SK-N-SH treated with all-trans-retinoic acid at 6 μM for 48 hours (cell line): ENCODE data around the gene TMPRSS6.

Experiments used
- ATAC-seq: fragments of 200-7000 bp; cut with Tn5 transposase; 3 replicates; pipeline ENCODE4 v1.9.1; 2020; ENCODE audit warnings: mild to moderate bottlenecking, moderate library complexity
- ARNTL ChIP-seq: fragments of 450-650 bp; formaldehyde crosslinking; IDR thresholded peaks from 2 replicates; pipeline ENCODE4 v1.5.0; 2020; ENCODE audit warnings: low read depth, mild to moderate bottlenecking, moderate library complexity, borderline replicate concordance
- BACH2 ChIP-seq: fragments of 250-450 bp; sonication (Bioruptor Pico); IDR thresholded peaks from 2 replicates; pipeline ENCODE4 v1.9.0; 2021; ENCODE audit warnings: mild to moderate bottlenecking, borderline replicate concordance
- CREB5 ChIP-seq: fragments of 250-450 bp; sonication (Bioruptor Pico); IDR thresholded peaks from 2 replicates; pipeline ENCODE4 v1.5.1; 2020; ENCODE audit warnings: low read depth, mild to moderate bottlenecking, moderate library complexity
- CSDC2 ChIP-seq: fragments of 250-450 bp; sonication (Bioruptor Pico); IDR thresholded peaks from 2 replicates; pipeline ENCODE4 v1.5.0; 2020; ENCODE audit warnings: mild to moderate bottlenecking, moderate library complexity
- CSRNP3 ChIP-seq: fragments of 250-450 bp; sonication (Bioruptor Pico); IDR thresholded peaks from 2 replicates; pipeline ENCODE4 v1.5.1; 2021; ENCODE audit warnings: mild to moderate bottlenecking, moderate library complexity
- ESRRG ChIP-seq: fragments of 250-450 bp; sonication (Bioruptor Pico); IDR thresholded peaks from 2 replicates; pipeline ENCODE4 v1.6.1; 2021; ENCODE audit warnings: mild to moderate bottlenecking
- GLIS3 ChIP-seq: fragments of 250-450 bp; sonication (Bioruptor Pico); IDR thresholded peaks from 2 replicates; pipeline ENCODE4 v1.5.0; 2020; ENCODE audit warnings: mild to moderate bottlenecking, moderate library complexity
- ISL1 ChIP-seq: fragments of 250-450 bp; sonication (Bioruptor Pico); IDR thresholded peaks from 2 replicates; pipeline ENCODE4 v2.1.2; 2022; ENCODE audit warnings: mild to moderate bottlenecking, moderate library complexity
- OSR1 ChIP-seq: fragments of 250-450 bp; sonication (Bioruptor Pico); IDR thresholded peaks from 2 replicates; pipeline ENCODE4 v1.8.0; 2022; ENCODE audit warnings: moderate library complexity, mild to moderate bottlenecking, inconsistent platforms
- POU6F1 ChIP-seq: fragments of 250-450 bp; sonication (Bioruptor Pico); IDR thresholded peaks from 2 replicates; pipeline ENCODE4 v1.8.0; 2021; ENCODE audit warnings: low read depth, mild to moderate bottlenecking, moderate library complexity, borderline replicate concordance
- PPARA ChIP-seq: fragments of 250-450 bp; sonication (Bioruptor Pico); IDR thresholded peaks from 2 replicates; pipeline ENCODE4 v1.5.0; 2020; ENCODE audit warnings: mild to moderate bottlenecking, borderline replicate concordance
- RARB ChIP-seq: fragments of 250-450 bp; sonication (Bioruptor Pico); IDR thresholded peaks from 2 replicates; pipeline ENCODE4 v1.8.0; 2021; ENCODE audit warnings: mild to moderate bottlenecking, moderate library complexity
- SNAI2 ChIP-seq: fragments of 250-450 bp; sonication (Bioruptor Pico); IDR thresholded peaks from 2 replicates; pipeline ENCODE4 v1.5.0; 2020; ENCODE audit warnings: mild to moderate bottlenecking, moderate library complexity
- TCF4 ChIP-seq: fragments of 250-450 bp; sonication (Bioruptor Pico); IDR thresholded peaks from 2 replicates; pipeline ENCODE4 v1.8.0; 2021; ENCODE audit warnings: mild to moderate bottlenecking, moderate library complexity, borderline replicate concordance
- TOX ChIP-seq: fragments of 250-450 bp; sonication (Bioruptor Pico); IDR thresholded peaks from 2 replicates; pipeline ENCODE4 v1.8.0; 2021; ENCODE audit warnings: mild to moderate bottlenecking, moderate library complexity, borderline replicate concordance
- ZC3H10 ChIP-seq: fragments of 250-450 bp; sonication (Bioruptor Pico); IDR thresholded peaks from 2 replicates; pipeline ENCODE4 v1.5.1; 2021; ENCODE audit warnings: mild to moderate bottlenecking, moderate library complexity
- ZFP3 ChIP-seq: fragments of 250-450 bp; sonication (Bioruptor Pico); IDR thresholded peaks from 2 replicates; pipeline ENCODE4 v1.5.0; 2020; ENCODE audit warnings: mild to moderate bottlenecking, moderate library complexity
- ZFP30 ChIP-seq: fragments of 450-650 bp; formaldehyde crosslinking; IDR thresholded peaks from 2 replicates; pipeline ENCODE4 v1.5.0; 2022; ENCODE audit warnings: mild to moderate bottlenecking, moderate library complexity
- ZNF565 ChIP-seq: fragments of 450-650 bp; formaldehyde crosslinking; conservative IDR thresholded peaks from 2 replicates; pipeline ENCODE4 v1.5.0; 2020; ENCODE audit warnings: low read depth, mild to moderate bottlenecking, moderate library complexity
- ZNF70 ChIP-seq: fragments of 450-650 bp; formaldehyde crosslinking; IDR thresholded peaks from 2 replicates; pipeline ENCODE4 v1.5.0; 2020; ENCODE audit warnings: mild to moderate bottlenecking, moderate library complexity
- ZNF8 ChIP-seq: fragments of 450-650 bp; formaldehyde crosslinking; IDR thresholded peaks from 2 replicates; pipeline ENCODE4 v1.5.0; 2020; ENCODE audit warnings: mild to moderate bottlenecking, moderate library complexity

The TMPRSS6 gene

GRCh38 chr22:37126383-37126782 lies 16.9 kb upstream of the TMPRSS6 start:
- TF ChIP-seq PPARA: no peak
- no peak; the same call in 2 of the 3 replicates for ATAC-seq

- no peak for TF ChIP-seq ZC3H10 (CRISPR knock-in tag)
- ATAC-seq: no peak
These were observed 14.1 kb upstream of the TMPRSS6 start for GRCh38 chr22:37123649-37124048.

GRCh38 chr22:37122598-37123180 lies 13.2 kb upstream of the TMPRSS6 start:
- TF ChIP-seq RARB (CRISPR knock-in tag) (no peak), SNAI2 (CRISPR knock-in tag) (no peak), GLIS3 (CRISPR knock-in tag) (no peak), CSRNP3 (CRISPR knock-in tag) (no peak), ISL1 (no peak), ZNF565 (CRISPR knock-in tag) (no peak), OSR1 (CRISPR knock-in tag) (no peak), POU6F1 (CRISPR knock-in tag) (no peak), BACH2 (no peak), TCF4 (no peak), ARNTL (CRISPR knock-in tag) (no peak), CSDC2 (no peak), ZC3H10 (CRISPR knock-in tag) (no peak)
- TF ChIP-seq, all 23 proteins: peak for 0
- no peak; the same call in 2 of the 3 replicates for ATAC-seq

- ATAC-seq: peak; percentile 82
- TF ChIP-seq CREB5 (CRISPR knock-in tag) (no peak), BACH2 (no peak), CSRNP3 (CRISPR knock-in tag) (no peak), RARB (CRISPR knock-in tag) (no peak), ZC3H10 (CRISPR knock-in tag) (no peak), SNAI2 (CRISPR knock-in tag) (no peak), ZFP30 (CRISPR knock-in tag) (no peak), ZNF70 (CRISPR knock-in tag) (no peak), ISL1 (no peak), ZNF8 (CRISPR knock-in tag) (no peak), CSDC2 (no peak), ZFP3 (no peak), ESRRG (CRISPR knock-in tag) (no peak), TOX (no peak), ZNF565 (CRISPR knock-in tag) (no peak), TCF4 (no peak), GLIS3 (CRISPR knock-in tag) (no peak), POU6F1 (CRISPR knock-in tag) (no peak), OSR1 (CRISPR knock-in tag) (no peak)
These were observed 12.5 kb upstream of the TMPRSS6 start for GRCh38 chr22:37121887-37122591.
